ENCODE data around the gene IKZF4. TPM values are rescaled to one million over a fixed set of nuclear protein-coding genes. Genes with fewer than 3 reads are reported as not detected.

The IKZF4 gene
- total RNA-seq, 4 donors from 2014 or later: 1.9 to 6.2 (median 3.9) TPM

DNA sequence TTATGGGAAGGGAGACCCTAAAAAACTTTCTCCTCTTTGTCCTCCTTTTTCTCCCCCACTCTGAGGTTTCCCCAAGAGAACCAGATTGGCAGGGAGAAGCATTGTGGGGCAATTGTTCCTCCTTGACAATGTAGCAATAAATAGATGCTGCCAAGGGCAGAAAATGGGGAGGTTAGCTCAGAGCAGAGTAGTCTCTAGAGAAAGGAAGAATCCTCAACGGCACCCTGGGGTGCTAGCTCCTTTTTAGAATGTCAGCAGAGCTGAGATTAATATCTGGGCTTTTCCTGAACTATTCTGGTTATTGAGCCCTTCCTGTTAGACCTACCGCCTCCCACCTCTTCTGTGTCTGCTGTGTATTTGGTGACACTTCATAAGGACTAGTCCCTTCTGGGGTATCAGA lies 16.3 kb downstream of the IKZF4 start:
- no peaks in the 10 kb centered on the region for H3K27me3 ChIP-seq
- WGBS, 2 donors (ENCODE audit: low coverage in 1 of 2): 33 to 91% methylated on average over 1 to 2 of the region's 2 CpGs
- H3K9me3 ChIP-seq: no peaks in the 10 kb centered on the region
- in situ Hi-C loops (cut with MboI; ENCODE audit: low pct_ligation_motif_present in 1 of 4, low pct_unique_long_range_greater_than_20kb in 1 of 4, low sequenced_read_pairs in 3 of 4) (no loop called here), intact Hi-C loops (cut with DNase I; ENCODE audit: low total_unique reads) (no loop called here)
- H3K4me1 ChIP-seq: peaks cover 0 to 8% (median 7%) of the 10 kb centered on the region in 4 donors
- H3K27ac ChIP-seq: no peak overlapping the region
- TF ChIP-seq POLR2A (IDR thresholded peaks at IDR 0.05): no peak
- no peak for TF ChIP-seq EP300 (IDR thresholded peaks at IDR 0.05; ENCODE audit: low read depth)
- no peak for TF ChIP-seq POLR2AphosphoS5 (IDR thresholded peaks at IDR 0.05)
- TF ChIP-seq, protein P1, sequence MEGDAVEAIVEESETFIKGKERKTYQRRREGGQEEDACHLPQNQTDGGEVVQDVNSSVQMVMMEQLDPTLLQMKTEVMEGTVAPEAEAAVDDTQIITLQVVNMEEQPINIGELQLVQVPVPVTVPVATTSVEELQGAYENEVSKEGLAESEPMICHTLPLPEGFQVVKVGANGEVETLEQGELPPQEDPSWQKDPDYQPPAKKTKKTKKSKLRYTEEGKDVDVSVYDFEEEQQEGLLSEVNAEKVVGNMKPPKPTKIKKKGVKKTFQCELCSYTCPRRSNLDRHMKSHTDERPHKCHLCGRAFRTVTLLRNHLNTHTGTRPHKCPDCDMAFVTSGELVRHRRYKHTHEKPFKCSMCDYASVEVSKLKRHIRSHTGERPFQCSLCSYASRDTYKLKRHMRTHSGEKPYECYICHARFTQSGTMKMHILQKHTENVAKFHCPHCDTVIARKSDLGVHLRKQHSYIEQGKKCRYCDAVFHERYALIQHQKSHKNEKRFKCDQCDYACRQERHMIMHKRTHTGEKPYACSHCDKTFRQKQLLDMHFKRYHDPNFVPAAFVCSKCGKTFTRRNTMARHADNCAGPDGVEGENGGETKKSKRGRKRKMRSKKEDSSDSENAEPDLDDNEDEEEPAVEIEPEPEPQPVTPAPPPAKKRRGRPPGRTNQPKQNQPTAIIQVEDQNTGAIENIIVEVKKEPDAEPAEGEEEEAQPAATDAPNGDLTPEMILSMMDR (IDR thresholded peaks at IDR 0.05): no peak
- DNase-seq: no peak
- no peak overlapping the region for H3K4me3 ChIP-seq
- H3K36me3 ChIP-seq: no peaks in the 10 kb centered on the region

DNA sequence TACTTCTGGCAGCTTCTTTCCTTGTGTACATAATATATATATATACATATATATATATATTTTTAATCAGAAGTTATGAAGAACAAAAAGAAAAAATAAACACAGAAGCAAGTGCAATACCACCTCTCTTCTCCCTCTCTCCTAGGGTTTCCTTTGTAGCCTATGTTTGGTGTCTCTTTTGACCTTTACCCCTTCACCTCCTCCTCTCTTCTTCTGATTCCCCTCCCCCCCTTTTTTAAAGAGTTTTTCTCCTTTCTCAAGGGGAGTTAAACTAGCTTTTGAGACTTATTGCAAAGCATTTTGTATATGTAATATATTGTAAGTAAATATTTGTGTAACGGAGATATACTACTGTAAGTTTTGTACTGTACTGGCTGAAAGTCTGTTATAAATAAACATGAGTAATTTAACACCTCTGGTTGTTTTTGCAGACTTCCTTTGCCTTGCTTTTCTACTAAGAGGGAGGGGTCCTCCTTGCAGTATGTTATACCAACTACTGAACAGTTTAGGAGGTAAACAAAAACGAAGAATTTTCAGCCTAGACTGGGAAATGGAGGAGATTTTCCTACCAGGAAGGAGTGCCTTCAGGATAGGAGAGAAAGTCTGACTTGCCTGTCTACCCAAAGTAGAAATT lies 17.3 kb downstream of the IKZF4 start:
- H3K36me3 ChIP-seq: no peaks in the 10 kb centered on the region
- no peak overlapping the region for H3K4me3 ChIP-seq
- no peak overlapping the region for H3K27ac ChIP-seq
- TF ChIP-seq POLR2AphosphoS5 (IDR thresholded peaks at IDR 0.05) (no peak), EP300 (IDR thresholded peaks at IDR 0.05; ENCODE audit: low read depth) (no peak), POLR2A (IDR thresholded peaks at IDR 0.05) (no peak)
- TF ChIP-seq, protein P1 (IDR thresholded peaks at IDR 0.05): no peak
- peaks cover 5 to 15% (median 13%) of the 10 kb centered on the region in 4 donors for H3K4me1 ChIP-seq
- H3K27me3 ChIP-seq: no peaks in the 10 kb centered on the region
- intact Hi-C loops (cut with DNase I; ENCODE audit: low total_unique reads) (no loop called here), in situ Hi-C loops (cut with MboI; ENCODE audit: low pct_ligation_motif_present in 1 of 4, low pct_unique_long_range_greater_than_20kb in 1 of 4, low sequenced_read_pairs in 3 of 4) (no loop called here)
- 42 to 52% methylated on average over 2 of the region's 2 CpGs for WGBS, 2 donors (ENCODE audit: low coverage in 1 of 2)
- DNase-seq: no peak
- H3K9me3 ChIP-seq: no peaks in the 10 kb centered on the region

DNA sequence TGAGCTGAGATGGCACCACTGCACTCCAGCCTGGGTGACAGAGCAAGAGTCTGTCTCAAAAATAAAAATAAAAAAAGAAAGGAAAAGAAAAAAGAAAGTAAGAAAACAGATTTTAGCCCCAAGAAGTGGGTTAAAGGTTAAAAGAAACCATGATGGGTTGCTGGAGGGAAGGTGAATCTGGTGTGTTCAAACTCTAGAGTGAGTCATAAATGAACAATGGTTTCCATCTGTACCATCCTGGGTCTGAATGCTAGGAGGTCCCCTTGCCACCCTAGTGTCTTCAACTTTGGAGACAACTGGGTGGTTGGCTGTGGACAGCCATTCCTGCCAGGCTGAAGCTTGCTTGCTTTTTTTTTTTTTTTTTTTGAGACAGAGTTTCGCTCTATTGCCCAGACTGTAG lies 19.3 kb downstream of the IKZF4 start:
- no peak for DNase-seq
- WGBS, 2 donors (ENCODE audit: low coverage in 1 of 2): 100% methylated on average over 1 of the region's 1 CpG; no CpG with 5 or more reads in 1 of the 2 donors
- Histone ChIP-seq H3K4me1 (peaks cover 11 to 23% (median 20%) of the 10 kb centered on the region in 4 donors), H3K27me3 (no peaks in the 10 kb centered on the region), H3K36me3 (peaks cover 0 to 20% (median 9%) of the 10 kb centered on the region in 4 donors), H3K4me3 (no peak overlapping the region), H3K9me3 (no peaks in the 10 kb centered on the region), H3K27ac (no peak overlapping the region)
- in situ Hi-C loops (cut with MboI; ENCODE audit: low pct_ligation_motif_present in 1 of 4, low pct_unique_long_range_greater_than_20kb in 1 of 4, low sequenced_read_pairs in 3 of 4): loop anchor here in 2 of 4 donors (10.0 kb wide), 2 partner anchors 45 to 75 kb away; partner anchors contain the start of genes RPL41 (in 1 of the 2), SUOX (in 1 of the 2) and ZC3H10 (in 1 of the 2)
- intact Hi-C loops (cut with DNase I; ENCODE audit: low total_unique reads): loop anchor here (5.0 kb wide), 1 partner anchor 33 kb away; no protein-coding TSS in a partner anchor
- TF ChIP-seq EP300 (IDR thresholded peaks at IDR 0.05; ENCODE audit: low read depth) (no peak), POLR2A (IDR thresholded peaks at IDR 0.05) (no peak), POLR2AphosphoS5 (IDR thresholded peaks at IDR 0.05) (no peak)
- TF ChIP-seq, protein P1 (IDR thresholded peaks at IDR 0.05): no peak

DNA sequence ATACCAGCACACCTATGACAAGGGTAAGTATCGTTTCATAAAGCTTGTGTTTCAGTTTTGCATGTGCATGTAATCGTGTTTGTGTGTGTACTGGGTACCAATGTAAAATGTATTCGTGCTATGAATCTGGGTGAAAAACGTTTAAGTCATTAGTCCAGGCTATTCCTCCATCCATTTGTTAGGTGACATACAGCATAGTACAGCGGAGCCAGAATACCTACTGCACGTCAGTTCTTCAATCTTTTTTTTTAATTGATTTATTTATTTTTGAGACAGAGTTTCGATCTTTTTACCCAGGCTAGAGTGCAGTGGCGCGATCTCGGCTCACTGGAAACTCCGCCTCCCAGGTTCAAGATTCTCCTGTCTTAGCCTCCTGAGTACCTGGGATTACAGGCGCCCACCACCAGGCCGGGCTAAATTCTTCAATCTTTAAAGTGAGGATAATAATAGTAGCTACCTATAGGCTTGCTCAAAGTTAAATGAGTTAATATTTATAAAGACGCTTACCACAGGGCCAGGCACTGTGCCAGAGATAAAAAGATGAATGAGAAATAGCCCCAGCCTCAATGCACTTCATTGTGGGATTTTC lies 20.2 kb downstream of the IKZF4 start:
- Histone ChIP-seq H3K36me3 (peaks cover 0 to 21% (median 9%) of the 10 kb centered on the region in 4 donors), H3K9me3 (no peaks in the 10 kb centered on the region), H3K4me1 (peaks cover 11 to 23% (median 20%) of the 10 kb centered on the region in 4 donors), H3K4me3 (peak overlapping the region in 3 of 4 donors; percentile 61 to 80 (median 76)), H3K27ac (peak overlapping the region; percentile 90 to 93 (median 90)), H3K27me3 (no peaks in the 10 kb centered on the region)
- intact Hi-C loops (cut with DNase I; ENCODE audit: low total_unique reads) (loop anchor here (5.0 kb wide), 1 partner anchor 34 kb away; no protein-coding TSS in a partner anchor), in situ Hi-C loops (cut with MboI; ENCODE audit: low pct_ligation_motif_present in 1 of 4, low pct_unique_long_range_greater_than_20kb in 1 of 4, low sequenced_read_pairs in 3 of 4) (loop anchor here in 2 of 4 donors (10.0 kb wide), 2 partner anchors 46 to 74 kb away; partner anchors contain the start of genes RPL41 (in 1 of the 2), SUOX (in 1 of the 2) and ZC3H10 (in 1 of the 2))
- WGBS, 2 donors (ENCODE audit: low coverage in 1 of 2): 66 to 72% methylated on average over 14 of the region's 14 CpGs
- DNase-seq: no peak
- TF ChIP-seq, protein P1 (IDR thresholded peaks at IDR 0.05): peak in 1 of 5 experiments; percentile 49
- no peak for TF ChIP-seq POLR2A (IDR thresholded peaks at IDR 0.05)

Measured in transverse colon (tissue), 4 donors.